ENCODE measurements around the gene ADCY7.

The ADCY7 gene

GRCh38 chr16:50267651-50268050 is 1.3 kb downstream of the ADCY7 start:
- no peak for DNase-seq (ENCODE audit: low spot score)

GRCh38 chr16:50268352-50268751 is 2.0 kb downstream of the ADCY7 start:
- no peak for DNase-seq (ENCODE audit: low spot score)

- no peak for DNase-seq (ENCODE audit: low spot score)
These were observed 2.8 kb downstream of the ADCY7 start for GRCh38 chr16:50269061-50269705.

GRCh38 chr16:50269769-50270509 is 3.6 kb downstream of the ADCY7 start:
- DNase-seq (ENCODE audit: low spot score): no peak

- DNase-seq (ENCODE audit: low spot score): no peak
These were observed 4.3 kb downstream of the ADCY7 start for GRCh38 chr16:50270510-50271147.

- no peak for DNase-seq (ENCODE audit: low spot score)
These were observed 5.0 kb downstream of the ADCY7 start for GRCh38 chr16:50271148-50272041.

- DNase-seq (ENCODE audit: low spot score): no peak
These were observed 5.8 kb downstream of the ADCY7 start for GRCh38 chr16:50272111-50272571.

- no peak for DNase-seq (ENCODE audit: low spot score)
These were observed 6.5 kb downstream of the ADCY7 start for GRCh38 chr16:50272687-50273381.

GRCh38 chr16:50273382-50273690 is 7.0 kb downstream of the ADCY7 start:
- no peak for DNase-seq (ENCODE audit: low spot score)

GRCh38 chr16:50273888-50274325 is 7.6 kb downstream of the ADCY7 start:
- no peak for DNase-seq (ENCODE audit: low spot score)

GRCh38 chr16:50274326-50275097 is 8.2 kb downstream of the ADCY7 start:
- DNase-seq (ENCODE audit: low spot score): no peak

GRCh38 chr16:50275098-50275415 is 8.7 kb downstream of the ADCY7 start:
- DNase-seq (ENCODE audit: low spot score): no peak

- DNase-seq (ENCODE audit: low spot score): no peak
These were observed 9.3 kb downstream of the ADCY7 start for GRCh38 chr16:50275428-50276325.

GRCh38 chr16:50276326-50276640 is 9.9 kb downstream of the ADCY7 start:
- DNase-seq (ENCODE audit: low spot score): no peak

- no peak for DNase-seq (ENCODE audit: low spot score)
These were observed 10.6 kb downstream of the ADCY7 start for GRCh38 chr16:50276801-50277555.

GRCh38 chr16:50278251-50278650 is 11.9 kb downstream of the ADCY7 start:
- DNase-seq (ENCODE audit: low spot score): no peak

- DNase-seq (ENCODE audit: low spot score): no peak
These were observed 13.1 kb downstream of the ADCY7 start for GRCh38 chr16:50279504-50279865.

GRCh38 chr16:50280932-50281331 is 14.6 kb downstream of the ADCY7 start:
- no peak for DNase-seq (ENCODE audit: low spot score)

GRCh38 chr16:50281391-50282009 is 15.1 kb downstream of the ADCY7 start:
- no peak for DNase-seq (ENCODE audit: low spot score)
